Keratinocyte (primary cell): ENCODE data around the gene ELP4.

ENCODE experiments used
- CTCF ChIP-seq, 3 experiments: IDR thresholded peaks in 1 of 3; conservative IDR thresholded peaks in 1 of 3; optimal IDR thresholded peaks in 1 of 3; 2 replicates in 2 of 3; 3 replicates in 1 of 3; pipeline versions ENCODE3 to v1.5.1; 2011; ENCODE audit warnings: low read length in 3 of 3, mild to moderate bottlenecking in 3 of 3, moderate library complexity in 2 of 3, control low read depth in 1 of 3, inconsistent platforms in 1 of 3; ENCODE audit not compliant: insufficient read depth in 2 of 3; ENCODE audit errors: extremely low read depth in 1 of 3
- EZH2 ChIP-seq: IDR thresholded peaks from one replicate; pipeline ENCODE4 v1.6.1; 2012; ENCODE audit warnings: inconsistent platforms, mild to moderate bottlenecking, low read length, moderate library complexity

DNA sequence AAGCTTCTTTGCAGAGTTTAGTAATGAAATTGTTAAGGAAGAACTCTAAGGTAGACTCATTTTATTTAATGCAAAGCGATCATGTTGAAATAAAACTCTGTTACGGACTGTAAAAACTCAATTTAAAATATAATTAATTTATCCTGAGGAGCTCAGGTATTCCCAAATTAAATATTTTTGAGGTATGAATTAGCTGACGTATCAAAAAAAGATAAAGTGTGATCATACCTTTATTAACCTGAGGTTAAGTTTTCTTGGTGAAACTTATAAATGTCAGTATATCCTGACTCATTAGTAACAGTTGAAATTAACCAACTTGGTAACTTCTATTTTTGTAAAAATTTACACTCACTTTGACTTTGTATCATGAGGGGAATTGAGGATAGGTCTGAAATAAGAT lies 171.2 kb downstream of the ELP4 start:
- TF ChIP-seq CTCF (optimal IDR thresholded peaks at IDR 0.05 in 1 of 3, IDR thresholded peaks at IDR 0.05 in 1 of 3, conservative IDR thresholded peaks at IDR 0.05 in 1 of 3; ENCODE audit: extremely low read depth in 1 of 3, insufficient read depth in 2 of 3, low read length in 3 of 3) (no peak), EZH2 (no peak)
